ENCODE results near the gene PHETA2.

The PHETA2 gene, protein sequence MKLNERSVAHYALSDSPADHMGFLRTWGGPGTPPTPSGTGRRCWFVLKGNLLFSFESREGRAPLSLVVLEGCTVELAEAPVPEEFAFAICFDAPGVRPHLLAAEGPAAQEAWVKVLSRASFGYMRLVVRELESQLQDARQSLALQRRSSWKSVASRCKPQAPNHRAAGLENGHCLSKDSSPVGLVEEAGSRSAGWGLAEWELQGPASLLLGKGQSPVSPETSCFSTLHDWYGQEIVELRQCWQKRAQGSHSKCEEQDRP

GRCh38 chr22:42074132-42074811 is at the start of gene PHETA2:
PHETA2 (plus strand) TSS chr22:42074248; CDS start chr22:42077294, 3,046 bp downstream.
- DNase-seq, result no peak

DNA sequence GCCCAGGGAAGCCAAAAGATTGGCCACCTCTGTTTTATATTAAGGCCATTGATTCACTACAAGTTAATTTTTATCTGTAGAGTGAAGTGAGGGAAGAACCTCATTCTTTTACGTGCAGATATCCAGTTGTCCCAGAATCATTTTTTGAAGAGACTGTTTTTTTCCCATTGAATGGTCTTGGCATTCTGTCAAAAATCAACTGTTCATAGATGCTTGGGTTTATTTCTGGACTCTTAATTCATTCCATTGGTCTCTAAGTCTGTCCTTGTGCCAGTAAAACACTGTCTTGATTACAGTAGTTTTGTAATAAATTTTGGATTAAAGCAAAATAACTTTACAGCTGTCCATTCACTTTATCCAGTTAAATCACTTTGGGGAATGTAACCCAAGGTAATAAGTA is 48.6 kb upstream of the PHETA2 start:
- DNase-seq, result no peak

- DNase-seq, result no peak
Measured at GRCh38 chr22:42026705-42027104, 47.3 kb upstream of the PHETA2 start.

DNA sequence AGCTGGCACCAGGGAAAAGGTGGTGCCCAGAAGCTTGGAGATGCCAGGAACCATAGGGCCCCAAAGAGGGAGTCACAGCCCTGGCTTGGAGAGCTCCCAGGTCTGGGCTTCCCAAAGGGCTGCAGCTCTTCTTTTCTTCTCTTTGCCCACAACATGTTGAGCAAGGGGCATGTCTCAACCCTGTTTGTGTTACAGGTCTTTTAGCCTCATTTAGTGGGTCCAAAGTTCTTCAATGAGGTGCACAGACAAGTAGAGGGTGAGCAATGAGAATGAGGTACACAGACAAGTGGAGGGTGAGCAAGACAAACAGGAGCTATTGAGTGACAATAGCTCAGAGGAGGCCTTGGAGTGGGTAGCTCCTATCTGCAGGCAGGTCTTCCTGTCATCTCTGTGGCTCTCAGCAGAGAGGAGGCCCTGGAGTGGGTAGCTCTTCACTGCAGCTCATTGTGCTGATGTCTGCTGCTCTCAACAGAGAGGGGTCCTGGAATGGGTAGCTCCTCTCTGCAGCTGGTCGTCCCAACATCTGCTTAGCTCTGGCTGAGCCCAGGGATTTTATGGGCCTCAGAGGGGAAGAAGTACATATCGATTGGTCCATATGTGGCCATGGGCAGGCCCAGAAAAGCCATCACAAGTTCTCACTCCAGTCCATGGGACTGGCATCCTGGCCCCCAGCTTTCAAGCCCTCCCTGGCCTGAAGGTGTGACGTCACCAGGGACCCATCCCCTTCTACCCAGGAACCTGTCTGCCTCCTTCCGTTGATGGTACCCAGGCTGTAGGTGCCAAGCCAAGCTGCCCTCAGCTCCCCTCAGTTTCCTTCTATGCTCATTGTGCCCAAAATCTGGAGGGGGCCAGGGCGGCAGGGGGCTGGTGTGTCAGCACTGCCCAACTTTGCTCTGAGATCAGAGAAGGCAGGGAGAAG is 40.5 kb upstream of the PHETA2 start:
- no peak for DNase-seq

- DNase-seq, result no peak
Measured at GRCh38 chr22:42035256-42035655, 38.8 kb upstream of the PHETA2 start.

DNA sequence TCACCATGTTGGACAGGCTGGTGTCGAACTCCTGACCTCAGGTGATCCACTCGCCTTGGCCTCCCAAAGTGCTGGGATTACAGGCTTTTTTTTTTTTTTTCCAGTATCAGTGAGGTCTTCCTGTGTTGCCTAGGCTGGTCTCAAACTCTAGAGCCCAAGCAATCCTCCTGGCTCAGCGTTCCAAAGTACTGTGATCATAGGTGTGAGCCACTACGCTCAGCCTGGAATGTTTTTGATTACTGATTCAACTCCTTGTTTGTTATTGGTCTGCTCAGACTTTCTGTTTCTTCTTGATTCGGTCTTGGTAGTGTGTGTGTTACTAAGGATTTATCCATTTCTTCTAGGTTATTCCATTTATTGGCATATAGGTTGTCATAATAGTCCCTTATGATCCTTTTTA is 34.8 kb upstream of the PHETA2 start:
- no peak for DNase-seq

DNA sequence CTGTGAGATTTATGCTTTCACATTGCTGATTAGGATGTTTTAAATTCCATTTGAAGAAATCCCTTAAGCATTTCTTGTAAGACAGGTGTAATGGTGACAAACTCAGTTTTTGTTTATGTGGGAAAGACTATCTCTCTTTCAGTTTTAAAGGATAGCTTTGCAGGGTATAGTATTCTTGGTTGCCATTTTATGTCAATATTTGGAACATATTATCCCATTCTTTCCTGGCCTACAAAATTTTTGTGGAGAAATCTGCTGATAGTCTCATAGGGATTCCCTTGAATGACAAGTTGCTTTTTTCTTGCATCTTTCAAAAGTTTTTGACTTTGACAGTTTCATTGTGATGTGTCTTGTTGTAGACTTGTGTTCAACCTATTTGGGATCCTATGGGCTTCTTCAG is 32.3 kb upstream of the PHETA2 start:
- no peak for DNase-seq

- DNase-seq, result no peak
Measured at GRCh38 chr22:42050641-42051180, 23.3 kb upstream of the PHETA2 start.

GRCh38 chr22:42052765-42053164 is 21.3 kb upstream of the PHETA2 start:
- DNase-seq, result no peak

DNA sequence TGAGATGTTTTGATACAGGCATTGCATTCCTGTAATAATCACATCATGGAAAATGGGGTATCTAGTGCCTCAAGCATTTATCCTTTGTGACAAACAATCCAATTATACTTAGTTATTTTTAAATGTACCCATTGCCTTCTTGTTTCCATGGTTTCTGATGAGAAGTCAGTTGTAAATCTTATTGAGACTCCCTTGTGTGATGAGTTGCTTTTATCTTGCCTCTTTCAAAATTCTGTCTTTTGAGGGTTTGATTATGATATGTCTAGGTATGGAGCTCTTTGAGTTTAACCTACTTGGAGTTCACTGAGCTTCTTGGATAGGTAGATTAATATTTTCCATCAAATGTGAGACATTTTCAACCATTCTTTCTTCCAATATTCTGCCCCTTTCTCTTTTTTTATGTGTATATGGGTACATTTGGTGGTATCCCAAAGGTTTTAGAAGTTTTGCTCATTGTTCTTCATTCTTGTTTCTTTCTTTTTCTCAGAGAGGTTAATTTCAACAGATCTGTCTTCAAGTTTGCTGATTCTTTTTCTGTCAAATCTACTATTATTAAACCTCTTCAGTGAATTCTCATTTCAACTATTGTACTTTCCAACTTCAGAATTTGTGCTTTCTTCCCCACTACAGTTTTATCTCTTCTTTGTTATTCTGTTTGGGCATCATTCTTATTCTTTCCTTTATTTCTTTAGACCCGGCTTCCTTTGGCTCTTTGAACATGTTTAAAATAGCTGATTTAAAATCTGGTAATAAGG is 17.1 kb upstream of the PHETA2 start:
- DNase-seq, result no peak

DNA sequence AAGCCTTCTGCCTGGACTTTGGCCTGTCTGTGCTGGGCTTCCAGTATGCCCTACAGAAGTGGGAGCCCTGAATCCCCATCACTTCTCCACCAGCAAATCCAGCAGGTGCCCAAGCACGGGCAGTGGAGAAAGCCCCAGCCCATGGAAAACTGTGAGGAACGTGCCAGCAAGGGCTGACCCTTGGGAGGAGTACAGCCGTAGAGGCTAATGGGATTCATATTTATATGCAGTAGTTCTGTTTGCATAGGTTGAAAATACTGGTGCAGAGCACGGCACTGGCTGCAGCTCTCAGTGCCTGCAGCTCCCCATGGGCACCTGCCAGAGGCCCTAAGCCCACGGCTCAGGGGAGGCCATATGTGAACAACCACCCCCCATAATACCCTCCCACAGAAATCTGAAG is 13.6 kb upstream of the PHETA2 start:
- no peak for DNase-seq

GRCh38 chr22:42061041-42061440 is 13.0 kb upstream of the PHETA2 start:
- DNase-seq, result no peak

DNA sequence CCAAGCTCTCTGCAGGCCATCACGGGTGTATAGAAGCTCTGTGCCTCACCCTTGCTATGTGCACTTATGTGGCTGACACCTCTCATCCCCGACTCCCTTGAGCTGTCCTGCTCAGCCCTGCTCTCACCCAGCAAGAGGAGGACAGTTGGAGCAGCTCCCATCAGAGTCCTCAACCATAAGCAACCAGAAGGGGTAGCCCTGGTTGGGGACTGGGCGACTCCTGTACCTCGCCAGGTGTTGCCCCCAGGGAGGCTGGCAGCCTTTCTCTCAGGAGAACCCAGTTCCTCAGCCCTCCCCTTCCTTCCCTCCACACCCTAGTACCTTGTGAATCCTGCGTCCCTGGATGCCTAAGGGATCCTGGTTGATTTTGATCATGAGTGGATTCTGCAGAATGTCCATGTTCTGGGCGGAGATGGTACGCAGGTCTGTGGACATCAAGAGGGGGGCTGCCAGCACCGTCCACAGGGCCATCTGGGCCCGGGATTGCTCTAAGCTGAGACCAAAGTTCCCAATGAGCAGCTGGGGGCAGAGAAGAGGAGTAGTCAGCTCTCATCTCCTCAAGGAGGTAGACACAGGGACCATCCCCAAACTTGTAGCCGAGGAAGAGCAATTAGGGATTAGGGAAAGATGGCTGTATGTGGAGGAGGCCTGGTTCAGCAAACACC is 11.4 kb upstream of the PHETA2 start:
- no peak for DNase-seq

DNA sequence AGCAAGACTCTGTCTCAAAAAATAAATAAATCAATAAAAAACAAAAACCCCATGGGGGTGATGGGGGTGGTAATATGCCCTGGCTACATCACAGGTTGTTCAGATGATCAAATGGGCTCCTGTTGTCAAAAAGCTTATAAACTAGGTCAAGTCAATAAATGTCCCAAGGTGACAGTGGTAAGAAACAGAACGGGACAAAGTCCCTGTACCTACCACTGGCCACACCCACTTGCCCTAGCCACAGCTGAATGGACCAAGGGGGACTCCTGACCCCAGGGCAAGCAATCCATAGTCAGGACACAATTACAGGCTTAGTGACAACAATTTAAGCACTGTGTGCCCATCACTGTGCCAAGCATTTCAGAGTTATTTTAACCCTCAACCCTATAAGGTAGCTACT is 9.4 kb upstream of the PHETA2 start:
- DNase-seq, result no peak

DNA sequence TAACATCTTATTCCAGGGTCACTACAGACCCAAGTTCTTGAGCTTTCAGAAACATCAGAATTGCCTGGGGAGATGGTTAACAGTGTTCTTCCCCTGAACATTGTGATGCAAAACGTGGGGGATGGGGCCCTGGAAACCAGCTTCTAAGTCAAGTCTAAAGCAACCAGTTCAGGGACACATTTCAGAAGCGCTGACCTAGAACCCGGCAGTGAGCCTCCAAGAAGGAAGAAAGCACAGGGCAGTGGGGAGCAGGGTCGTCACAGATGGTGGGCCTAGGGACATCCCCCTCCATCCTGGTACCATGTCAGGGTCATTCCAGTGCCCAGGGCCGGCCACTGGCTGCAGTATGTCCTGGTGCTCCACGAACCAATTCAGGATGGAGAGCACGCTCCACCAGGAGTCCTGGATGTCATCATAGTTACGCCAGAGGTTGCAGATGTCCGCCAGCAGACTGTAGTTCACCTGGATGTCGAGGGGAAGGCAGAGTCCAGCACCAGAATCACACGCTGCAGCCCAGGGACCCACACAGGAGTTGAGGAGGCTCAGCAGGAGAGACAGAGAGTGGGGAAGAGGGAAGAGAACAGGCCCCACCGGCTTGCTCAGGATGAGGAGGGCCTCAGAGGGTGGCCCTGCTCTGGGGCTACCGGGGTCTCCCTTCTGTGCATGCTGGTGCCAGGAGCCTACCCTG is 8.5 kb upstream of the PHETA2 start:
- DNase-seq, result no peak

GRCh38 chr22:42066126-42066761 is 7.8 kb upstream of the PHETA2 start:
- no peak for DNase-seq

GRCh38 chr22:42066937-42067336 is 7.1 kb upstream of the PHETA2 start:
- DNase-seq, result no peak

DNA sequence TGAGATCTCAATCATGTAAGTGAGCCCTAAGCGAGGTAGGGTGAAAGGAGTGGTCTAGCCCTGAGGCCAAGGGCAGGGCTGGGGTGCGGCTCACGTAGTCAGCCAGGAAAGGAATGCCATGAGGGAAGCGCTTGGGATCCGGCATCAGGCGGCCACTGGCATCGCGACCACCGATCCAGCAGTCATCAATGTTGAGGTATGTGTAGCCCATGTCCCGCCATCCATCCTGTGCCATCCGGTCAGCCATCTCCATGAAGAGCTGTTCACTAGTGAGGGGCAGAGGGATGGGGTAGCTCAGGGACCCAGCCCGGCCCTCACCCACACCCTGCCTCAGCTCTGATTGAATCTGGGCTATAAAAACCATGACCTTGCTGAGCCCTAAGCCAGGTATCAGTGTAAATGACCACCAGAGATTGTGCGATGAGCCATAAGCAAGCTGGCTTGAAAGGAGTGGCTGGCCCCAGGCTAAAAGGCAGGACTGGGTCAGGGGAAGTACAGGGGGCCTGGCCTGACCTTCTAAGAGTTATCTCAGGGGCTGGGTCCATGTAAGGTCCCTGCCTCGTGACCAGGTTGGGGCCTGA is 6.3 kb upstream of the PHETA2 start:
- DNase-seq, result no peak

- DNase-seq, result no peak
Measured at GRCh38 chr22:42068291-42068690, 5.8 kb upstream of the PHETA2 start.

DNA sequence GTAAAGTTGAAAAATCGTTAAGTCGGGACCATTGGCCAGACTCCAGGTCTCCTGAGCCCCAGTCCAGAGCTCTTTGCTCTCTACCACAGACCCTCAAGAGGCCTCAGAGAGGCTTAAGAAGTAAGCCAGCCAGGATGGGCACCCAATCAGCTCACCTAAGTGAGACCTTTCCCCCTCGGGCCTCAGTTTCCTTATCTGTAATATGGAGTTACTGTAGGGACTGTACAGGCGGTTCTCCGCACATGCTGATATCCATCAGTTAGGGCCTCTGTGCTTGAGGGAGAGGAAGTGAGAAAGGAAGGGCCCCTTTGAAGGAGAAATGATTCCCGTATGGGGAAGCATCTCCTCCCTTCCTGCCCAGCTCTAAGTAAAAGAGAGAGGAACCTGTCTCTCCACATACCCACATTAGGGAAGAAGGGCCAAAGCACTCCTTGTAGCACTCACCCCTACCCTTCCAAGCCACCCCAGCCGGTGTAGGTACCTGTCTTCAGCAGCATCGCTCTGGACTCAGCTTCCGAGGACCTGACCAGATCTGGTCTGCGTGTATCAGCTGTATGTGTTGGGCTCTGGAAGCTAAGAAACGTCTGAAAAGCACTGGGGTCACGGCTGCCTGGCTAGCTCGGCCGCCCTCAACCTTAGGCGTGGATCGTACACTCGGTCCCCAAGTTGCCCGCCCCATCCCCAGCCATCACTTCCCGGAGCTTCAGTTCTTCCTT is 4.1 kb upstream of the PHETA2 start:
- DNase-seq, result no peak

All from NCI-H2081 (cell line).